Embryonic facial prominence (tissue), 1 donor: Measurements from ENCODE around the gene CKAP5.

ENCODE experiments used
- DNase-seq: peaks from one replicate; pipeline ENCODE4 v3.0.0-alpha.2; 2016; ENCODE audit errors: extremely low spot score

CKAP5 gene

DNA sequence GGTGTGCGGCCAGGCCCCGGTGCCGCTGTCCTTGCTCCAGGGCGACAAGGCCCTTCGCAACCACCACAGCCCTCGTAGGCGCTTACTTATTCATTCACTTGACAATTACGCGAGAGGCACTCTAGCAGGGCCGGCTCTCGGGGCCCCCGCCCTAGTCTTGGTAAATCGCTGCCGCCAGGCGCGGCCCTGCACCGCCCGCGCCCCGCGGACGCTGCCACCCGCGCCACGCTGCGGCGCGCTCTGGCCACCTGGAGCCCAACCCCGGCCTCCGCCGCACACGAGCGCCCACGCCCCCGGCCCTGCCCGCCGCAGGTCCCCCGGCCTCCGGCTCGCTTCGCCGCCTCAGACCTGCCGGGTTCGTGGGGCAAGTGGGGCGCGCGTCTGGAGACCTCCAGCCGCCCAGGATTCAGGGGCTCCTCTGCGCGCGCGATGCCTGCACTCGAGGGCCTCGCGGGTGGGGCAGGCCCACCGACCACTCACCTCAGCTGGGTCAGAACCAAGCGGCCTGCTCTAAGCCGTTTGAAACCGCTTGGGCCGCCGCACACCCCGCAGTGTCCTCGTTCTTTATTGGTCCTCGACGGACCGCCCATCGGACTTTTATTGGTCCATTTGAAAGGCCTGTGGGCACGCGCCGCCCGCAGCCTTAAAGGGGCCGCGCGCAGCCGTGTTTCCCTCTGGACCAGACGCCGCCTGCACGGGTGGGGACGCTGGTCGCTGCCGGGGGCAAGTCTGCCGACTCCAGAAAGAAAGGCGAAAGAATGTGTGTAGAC lies at the start of gene CKAP5:
Gene CKAP5 (minus strand): TSS at position 541 of the 770 bp plus-strand sequence. CDS start 25,049 bp downstream, outside the sequence.
- DNase-seq = peak; percentile 66

DNA sequence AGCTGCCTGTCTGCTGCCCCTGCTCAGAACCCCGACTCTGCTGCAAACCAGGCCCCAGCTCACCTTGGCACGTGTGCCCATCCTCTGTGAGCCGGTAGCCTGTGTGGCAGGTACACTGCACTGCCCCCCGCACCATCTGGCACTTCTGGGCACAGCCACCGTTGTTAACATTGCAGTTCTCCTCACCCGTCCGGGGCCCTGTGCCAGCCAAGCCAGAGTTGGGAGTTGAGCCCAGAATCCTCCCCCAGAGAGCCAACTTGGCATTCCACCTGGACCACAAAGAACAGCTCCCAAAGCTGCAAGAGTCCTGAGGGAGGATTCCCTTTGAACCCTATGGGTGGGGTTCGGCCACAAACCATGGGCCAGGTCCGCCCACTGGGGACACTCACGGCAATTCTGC lies 49.7 kb upstream of the CKAP5 start:
- no peak for DNase-seq

DNA sequence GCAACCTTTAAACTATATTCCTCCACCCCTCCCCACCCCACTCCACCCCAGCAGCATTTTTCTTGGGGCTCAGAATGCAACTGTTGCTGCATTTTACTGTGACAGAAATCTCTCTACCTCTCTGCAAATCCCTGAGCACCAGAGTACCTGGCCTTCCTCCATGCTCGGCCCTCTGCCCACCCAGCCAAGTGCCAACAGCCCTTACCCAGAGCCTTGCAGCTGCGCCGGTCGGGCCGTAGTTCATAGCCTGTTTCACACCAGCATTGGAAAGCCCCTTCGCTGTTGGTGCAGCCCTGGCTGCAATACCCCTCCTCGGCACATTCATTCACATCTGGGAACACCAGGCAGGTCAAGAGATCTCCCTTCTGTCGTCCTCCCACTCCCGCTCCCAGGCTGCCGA lies 48.9 kb upstream of the CKAP5 start:
- no peak for DNase-seq

DNA sequence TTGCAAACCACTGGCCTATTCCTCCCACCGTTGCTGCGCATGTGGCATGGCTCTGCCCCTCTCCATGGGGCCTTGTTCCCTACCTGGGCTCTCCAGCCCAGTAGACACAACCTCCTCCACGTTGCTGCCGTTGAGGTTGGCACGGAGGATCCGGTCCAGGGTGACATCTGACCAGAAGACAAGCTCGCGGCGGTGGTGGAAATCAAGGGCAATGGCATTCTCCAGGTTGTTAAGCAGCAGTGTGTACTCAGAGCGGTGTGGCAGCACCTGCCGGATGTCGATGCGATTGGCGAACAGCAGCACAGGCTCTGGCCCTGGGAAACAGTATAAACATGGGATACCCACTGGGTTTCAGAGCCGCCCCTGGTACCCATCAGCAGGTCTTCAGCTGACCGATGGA lies 48.4 kb upstream of the CKAP5 start:
- DNase-seq = no peak

DNA sequence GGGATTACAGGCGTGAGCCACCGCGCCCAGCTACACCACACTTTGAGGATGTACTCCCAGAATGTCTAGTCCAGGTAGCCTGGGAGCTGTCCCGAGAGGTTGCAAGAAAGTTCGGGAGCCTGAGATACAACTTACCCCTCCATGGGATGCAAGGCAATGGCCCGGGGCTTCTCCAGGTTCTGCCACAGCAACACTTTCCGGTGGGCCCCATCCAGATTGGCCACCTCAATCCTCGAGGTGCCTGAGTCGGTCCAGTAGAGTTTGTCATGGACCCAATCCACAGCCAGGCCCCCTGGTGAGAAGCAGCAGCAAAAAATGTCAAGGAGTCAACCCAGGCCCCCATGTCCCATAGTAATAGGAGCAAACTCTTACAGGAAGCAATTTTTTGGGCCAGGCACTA lies 46.8 kb upstream of the CKAP5 start:
- no peak for DNase-seq

DNA sequence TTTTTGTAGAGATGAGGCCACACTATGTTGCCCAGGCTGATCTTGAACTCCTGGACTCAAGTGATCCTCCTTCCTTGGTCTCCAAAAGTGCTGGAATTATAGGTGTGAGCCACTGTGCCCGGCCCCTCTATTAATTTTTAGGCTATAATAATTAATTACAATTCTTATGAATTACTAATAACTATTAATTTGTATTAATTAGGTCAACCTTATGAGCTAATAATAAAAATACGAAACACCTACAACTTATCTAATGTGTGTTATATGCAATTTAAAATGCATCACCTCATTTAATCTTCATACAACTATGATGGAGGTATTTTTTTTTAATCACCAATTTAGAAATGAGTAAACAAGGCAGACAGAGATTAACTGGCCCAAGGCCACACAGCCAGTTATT lies 46.0 kb upstream of the CKAP5 start:
- no peak for DNase-seq

DNA sequence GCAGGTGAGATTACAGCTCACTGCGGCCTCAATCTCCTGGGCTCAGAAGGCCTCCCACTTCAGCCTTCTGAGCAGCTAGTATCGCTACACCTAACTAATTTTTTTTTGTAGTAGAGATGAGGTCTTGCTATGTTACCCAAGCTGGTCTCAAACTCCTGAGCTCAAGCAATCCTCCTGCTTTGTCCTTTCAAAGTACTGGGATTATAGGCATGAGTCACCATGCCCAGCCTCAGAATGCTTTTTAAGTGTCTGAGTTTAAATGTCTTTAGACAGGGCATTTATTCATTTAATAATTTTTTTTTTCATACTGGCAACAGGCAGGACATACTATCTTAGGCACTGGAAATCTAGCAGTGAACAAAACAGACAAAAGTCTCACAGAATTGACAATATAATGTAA lies 44.6 kb upstream of the CKAP5 start:
- no peak for DNase-seq

DNA sequence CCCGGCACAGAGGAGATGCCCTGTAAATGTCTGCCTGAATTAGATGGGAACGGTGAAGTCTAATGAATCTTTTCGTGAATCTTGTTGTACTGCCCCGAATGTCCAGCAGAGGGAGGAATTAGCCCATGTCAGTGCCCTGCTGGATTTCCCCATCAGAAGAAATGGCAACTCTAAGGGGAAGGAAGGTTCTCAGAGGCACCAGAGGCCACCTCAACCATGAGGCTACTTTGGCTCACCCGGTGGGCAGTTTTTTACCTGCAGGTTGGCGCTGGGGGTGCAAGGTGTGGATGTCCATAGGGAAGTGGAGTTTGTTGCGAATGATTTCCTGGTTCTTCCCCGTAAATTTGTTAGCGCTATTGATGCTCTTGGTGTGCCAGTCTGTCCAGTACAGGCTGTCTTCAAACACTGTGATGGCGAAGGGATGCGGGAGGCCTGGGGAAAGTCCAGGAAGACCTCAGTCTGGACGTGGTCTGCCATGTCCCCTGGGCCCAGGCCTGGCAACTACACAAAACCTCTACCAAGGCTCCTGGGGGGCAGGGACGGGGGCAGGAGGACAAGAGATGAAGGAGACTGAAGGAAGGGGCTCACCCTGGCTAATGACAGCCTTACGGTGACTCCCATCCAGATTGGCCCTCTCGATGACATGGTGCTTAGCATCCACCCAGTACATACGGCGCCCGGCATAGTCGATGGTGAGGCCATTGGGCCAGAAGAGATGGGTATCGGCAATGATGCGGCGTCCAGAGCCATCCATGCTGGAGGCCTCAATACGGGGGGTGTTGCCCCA lies 43.8 kb upstream of the CKAP5 start:
- peak; percentile 40 for DNase-seq

DNA sequence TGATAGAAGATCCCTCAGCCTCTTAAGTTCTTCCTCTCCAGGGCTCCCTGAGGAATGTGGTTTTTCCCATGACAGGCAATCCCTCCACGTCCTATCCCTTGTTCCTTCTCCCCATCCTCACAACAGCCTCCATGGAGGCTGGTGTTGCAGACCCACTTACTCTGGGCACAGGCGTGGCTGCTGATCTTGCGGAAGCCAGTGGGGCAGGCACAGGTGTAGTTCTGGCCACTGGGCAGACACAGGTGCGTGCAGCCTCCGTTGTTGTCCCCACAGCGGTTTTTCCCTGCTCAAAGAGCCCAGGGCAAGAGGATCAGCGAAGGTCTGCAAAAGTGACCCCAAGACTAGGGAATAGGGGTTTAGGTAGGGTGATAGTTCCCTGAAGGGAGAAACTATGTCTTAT lies 43.2 kb upstream of the CKAP5 start:
- no peak for DNase-seq

DNA sequence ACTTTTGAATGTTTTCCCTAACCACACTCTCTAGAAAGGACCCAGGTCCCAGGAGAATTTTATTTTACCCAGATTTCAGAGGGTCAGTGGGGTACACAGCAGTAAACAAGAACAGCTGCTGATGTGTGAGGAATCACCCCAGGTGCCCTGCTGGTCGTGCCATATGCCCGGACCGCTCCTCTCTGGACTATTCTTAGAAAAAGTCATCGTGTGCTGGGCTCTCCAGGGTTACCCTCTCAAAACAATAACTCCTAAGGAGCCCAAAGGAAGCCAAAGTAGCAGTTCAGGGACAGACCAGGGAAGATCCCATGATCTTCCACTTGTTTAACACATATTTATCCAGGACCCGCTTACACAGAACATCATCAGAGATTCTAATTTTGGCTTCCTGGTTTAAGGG lies 42.6 kb upstream of the CKAP5 start:
- DNase-seq = no peak

DNA sequence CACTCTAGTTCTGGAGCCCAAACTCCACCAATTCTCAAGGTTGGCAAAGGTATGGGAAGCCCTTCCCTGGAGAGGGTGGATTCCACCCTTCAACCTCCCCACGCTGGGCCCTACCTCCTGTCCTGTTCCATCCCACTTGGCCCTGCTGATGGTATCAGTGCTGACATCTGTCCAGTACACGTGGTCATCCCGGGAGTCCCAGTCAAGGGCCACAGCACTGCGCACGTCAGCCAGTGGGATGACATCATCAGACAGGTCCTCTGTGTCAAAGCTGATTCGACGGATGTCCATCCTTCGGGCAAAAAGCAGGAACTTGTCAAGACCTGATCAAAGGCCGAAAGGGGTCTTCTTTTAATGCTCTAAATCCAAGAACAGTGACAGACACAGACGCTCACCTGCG lies 40.1 kb upstream of the CKAP5 start:
- DNase-seq = no peak

DNA sequence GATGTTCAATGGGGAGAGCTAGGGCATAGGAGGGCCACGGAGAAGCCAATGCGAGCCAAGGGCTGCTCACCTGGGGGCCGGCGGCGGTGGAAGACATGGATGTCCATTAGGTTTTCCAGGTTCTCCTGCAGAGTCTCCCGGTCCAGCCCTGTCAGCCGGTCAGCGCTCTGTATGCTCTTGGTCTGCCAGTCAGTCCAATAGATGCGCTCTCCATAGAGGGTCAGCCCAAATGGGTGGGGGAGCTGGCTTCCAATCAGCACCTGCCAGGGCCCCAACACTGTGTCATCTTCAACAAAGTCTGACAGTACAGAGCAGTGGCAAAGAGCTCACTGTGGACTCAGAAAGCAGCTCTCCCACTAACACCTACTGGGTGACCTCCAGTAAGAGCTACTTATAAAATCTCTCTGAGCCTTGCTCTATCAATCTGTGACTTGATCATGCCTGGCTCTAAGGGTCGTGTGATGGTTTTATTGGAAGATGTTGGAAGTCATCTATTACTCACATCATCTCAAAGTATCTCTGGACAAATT lies 33.0 kb upstream of the CKAP5 start:
- no peak for DNase-seq

DNA sequence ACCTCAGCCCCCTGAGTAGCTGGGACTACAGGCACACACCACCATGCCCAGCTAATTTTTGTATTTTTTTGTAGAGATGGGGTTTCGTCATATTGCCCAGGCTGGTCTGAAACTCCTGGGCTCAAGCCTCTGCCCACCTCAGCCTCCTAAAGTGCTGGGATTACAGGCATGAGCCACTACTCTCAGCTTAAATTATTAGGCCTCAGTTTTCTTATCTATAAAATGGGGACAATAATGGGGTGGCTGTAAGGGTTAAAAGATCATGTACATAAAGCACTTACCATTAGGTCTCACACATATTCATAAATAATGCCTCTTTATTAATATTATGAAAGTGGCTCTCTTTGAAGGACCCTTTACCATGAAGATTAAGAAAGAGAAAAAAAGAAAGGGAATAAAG lies 31.5 kb upstream of the CKAP5 start:
- DNase-seq = no peak

DNA sequence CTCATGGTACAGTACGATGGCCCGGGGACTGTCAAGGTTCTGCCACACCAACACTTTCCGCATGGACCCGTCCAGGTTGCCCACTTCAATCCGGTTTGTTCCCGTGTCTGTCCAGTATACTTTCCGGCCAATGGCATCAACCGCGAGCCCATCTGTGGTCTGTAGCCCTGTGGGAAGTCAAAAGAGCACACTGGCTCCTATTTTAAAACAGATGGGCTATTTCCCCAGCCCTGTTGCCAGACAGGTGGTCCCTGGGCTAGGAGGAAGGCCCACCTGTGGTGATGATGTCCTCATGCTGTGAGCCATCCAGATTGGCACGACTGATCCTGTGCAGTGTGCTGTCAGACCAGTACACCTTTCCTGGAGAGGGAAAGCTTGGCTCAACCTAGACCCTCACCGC lies 30.4 kb upstream of the CKAP5 start:
- DNase-seq = no peak

DNA sequence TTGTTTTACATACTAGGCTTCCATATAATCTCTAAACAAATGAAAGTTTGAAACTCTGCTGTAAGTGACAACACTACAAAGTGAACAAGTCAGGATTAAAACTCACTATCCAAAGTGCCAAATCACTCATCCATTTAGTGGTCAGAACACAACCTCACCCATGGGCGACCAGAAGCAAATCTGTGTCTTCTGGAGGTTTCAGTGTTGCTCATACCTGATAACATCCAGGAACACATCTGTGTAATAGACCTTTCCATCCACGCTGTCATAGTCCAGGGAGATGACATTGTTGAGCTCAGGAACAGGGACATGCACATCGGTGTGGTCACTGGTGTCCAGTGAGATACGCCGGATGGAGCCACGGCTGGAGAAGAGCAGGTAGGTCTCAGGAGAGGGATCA lies 28.5 kb upstream of the CKAP5 start:
- DNase-seq = no peak

DNA sequence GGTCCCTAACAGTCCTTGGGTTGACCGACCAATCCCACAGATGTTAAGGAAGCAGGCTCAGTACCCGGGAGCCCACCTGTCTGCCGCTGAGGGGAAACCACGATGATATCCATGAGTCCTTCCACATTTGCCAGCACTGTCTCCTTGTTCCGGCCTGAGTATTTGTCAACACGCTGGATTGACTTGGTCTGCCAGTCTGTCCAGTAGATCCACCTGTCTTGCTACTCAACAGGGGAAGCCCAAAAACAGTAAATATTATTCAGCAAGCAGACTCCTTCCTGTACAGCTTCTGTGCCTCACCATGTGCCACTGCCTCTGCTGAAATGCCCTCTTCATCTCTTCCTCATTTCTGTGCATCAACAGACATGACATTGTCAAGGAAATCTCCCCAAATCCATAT lies 22.8 kb upstream of the CKAP5 start:
- DNase-seq = no peak

DNA sequence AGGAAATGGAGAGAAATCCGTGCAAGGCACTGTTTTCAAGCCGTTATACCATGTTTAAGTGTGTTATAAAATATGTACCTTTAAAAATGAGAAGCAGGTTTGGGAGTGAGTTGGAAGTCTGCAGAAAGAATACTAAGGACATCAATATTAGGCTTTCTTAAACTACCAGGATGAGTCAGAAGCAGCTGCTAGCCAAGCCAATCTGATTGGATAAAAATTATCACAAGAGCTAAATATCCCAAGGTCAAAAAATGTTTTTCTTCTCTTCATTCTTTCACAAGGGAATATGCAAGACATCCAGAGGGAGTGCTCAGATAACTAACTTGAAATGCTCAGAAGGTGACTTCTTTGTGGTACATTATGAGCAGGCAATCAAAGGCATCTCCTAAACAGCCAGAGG lies 19.3 kb upstream of the CKAP5 start:
- no peak for DNase-seq

DNA sequence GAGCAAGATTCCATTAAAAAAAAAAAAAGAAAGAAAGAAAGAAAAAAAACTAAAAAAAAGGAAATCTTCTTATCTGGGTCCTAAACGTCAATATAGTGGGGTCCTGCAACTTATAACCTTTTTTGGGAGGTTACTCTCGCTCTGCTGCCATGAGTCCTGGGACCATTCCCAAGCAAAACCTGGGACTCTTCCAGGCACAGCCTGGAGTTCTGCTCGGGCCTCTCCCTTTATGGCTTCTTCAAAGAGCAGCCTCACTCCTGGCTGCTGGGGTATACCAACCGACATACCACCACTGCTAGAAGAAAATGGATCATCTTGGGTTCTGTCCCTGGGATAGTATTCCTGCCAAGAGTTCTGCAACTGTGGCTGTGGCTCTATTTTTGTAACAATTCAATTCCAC lies 14.1 kb upstream of the CKAP5 start:
- DNase-seq = no peak

DNA sequence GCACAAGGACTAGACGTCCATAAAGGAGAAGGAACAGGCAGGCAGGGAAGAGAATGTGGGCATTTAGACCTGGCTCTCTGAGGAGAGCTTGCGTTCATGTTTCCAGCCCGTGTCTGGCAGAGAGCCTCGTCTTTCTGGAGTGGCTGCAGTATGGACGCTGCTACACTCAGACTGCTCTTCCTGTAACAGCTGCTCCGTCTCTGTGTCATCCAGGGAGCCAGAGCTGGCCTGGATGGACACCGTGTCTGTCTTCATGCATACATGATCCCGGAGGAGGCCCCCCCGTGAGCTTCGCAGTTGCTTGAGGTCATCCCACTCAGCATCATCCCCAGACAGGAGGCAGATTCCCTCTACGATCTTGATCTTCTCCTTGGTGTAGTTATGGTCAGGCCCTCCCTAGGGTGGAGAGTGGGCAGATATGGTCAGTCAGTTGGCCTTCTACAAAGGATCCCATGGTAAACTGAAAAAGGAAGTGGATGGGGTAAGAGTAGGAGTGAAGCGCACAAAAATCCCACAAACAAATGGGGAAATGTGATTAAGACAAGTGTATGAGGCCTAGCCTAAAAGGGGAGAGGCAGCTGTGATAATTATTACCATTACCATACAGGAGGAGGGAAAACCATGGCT lies 13.0 kb upstream of the CKAP5 start:
- DNase-seq = no peak

DNA sequence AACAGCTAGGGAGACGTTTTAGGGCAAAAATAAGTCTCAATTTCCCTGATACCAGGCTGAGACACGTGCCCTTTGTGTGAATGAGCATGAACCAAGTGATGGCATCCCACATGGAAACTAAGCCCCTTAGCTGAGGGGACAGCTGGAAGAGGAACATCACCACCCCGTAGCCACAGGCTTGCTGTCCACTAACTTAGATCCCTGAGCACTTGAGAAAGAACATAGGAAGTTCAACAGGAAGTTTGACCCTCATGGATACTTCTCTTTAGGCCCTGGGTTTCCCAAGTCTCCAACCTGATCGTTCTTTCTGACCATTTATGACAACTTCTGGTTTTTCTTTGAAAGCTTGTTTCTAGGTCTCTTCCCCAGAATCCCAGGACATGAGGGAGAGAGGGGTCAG lies 11.6 kb upstream of the CKAP5 start:
- no peak for DNase-seq

DNA sequence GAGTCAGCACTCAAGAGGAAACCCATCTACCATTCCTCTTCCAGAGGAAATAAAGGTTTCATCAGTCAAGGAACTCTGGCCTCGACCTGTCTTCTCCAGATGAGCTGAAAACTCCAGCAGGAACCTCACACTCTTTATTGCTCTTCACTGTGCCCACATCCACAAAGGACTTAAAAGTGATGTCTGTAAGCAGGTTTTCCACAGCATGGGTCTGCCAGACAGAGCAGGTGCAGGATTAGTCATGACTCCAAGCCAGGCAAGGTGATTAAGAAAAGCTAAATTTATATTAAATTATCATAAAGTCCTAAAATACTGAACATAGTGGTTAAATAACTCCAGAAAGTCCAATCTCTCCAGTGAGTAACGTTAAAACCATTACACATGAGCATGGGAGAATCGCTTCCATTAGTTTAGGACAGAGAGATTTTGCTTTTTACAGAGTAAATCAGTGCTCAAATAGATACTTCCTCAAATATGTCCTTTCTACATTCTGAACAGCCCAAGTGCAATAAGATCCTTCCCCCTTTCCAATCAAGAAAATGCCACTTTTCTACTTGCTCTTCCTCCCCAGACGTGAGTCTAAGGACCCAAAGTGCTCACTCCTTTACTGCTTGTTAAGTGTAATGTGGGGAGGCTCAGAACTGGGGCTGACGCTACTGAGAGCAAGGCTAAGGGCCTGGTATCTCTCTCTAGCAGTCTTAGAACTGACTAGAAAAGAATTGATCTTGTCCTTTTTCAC lies 10.7 kb upstream of the CKAP5 start:
- no peak for DNase-seq

DNA sequence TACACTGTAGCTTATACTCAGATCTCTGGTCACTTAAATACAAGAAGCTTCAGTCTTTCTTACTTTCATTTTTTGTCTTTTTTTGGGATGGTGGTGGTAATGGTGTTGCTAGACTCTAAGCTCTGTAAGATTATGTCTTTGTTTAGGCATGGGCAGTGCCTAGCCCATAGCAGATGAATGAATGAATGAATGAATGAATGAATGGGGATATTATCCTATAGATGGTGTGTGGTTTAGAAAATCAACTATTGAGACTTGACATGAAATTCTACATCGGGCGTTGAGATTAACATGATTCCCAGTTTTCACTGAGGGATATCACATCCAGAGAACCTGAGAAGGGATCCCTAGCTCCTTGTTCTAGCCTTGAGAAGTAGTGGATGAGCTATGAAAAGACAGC lies 9.8 kb upstream of the CKAP5 start:
- no peak for DNase-seq
